H9 (cell line): ENCODE data around the gene FAT2. TPM values are rescaled to one million over a fixed set of nuclear protein-coding genes. Genes with fewer than 3 reads are reported as not detected.

Source experiments
- DNase-seq: peaks from one replicate; pipeline ENCODE4 v3.0.0-alpha.2; 2017
- H2AFZ ChIP-seq: one replicate; pipeline ENCODE4 v1.6.1; 2013; ENCODE audit warnings: mild to moderate bottlenecking, low read length, control low read depth, moderate library complexity
- H2AK5ac ChIP-seq: 2 replicates; pipeline ENCODE4 v1.6.1; 2013; ENCODE audit warnings: low read length, control low read depth, mixed read lengths; ENCODE audit not compliant: insufficient read length
- H2BK120ac ChIP-seq: one replicate; pipeline ENCODE4 v1.6.1; 2013; ENCODE audit warnings: low read depth, mild to moderate bottlenecking, low read length, control low read depth, inconsistent platforms; ENCODE audit not compliant: poor library complexity, severe bottlenecking
- H2BK12ac ChIP-seq: 2 replicates; pipeline ENCODE4 v1.6.1; 2013; ENCODE audit warnings: low read length, control low read depth, mixed read lengths, low read depth; ENCODE audit not compliant: insufficient read length
- H2BK15ac ChIP-seq: 2 replicates; pipeline ENCODE4 v1.6.1; 2013; ENCODE audit warnings: low read depth, low read length, control low read depth
- H2BK20ac ChIP-seq: one replicate; pipeline ENCODE4 v1.6.1; 2013; ENCODE audit warnings: low read depth, mild to moderate bottlenecking, low read length, control low read depth, inconsistent platforms; ENCODE audit not compliant: poor library complexity, severe bottlenecking
- H2BK5ac ChIP-seq: 2 replicates; pipeline ENCODE4 v1.6.1; 2013; ENCODE audit warnings: low read length, control low read depth, mixed read lengths; ENCODE audit not compliant: insufficient read length
- H3K14ac ChIP-seq: 2 replicates; pipeline ENCODE4 v1.6.1; 2013; ENCODE audit warnings: low read length, control low read depth; ENCODE audit not compliant: insufficient read depth
- H3K18ac ChIP-seq: 2 replicates; pipeline ENCODE4 v1.6.1; 2013; ENCODE audit warnings: low read depth, mild to moderate bottlenecking, mixed read lengths, low read length, control low read depth; ENCODE audit not compliant: insufficient read length
- H3K23ac ChIP-seq: 2 replicates; pipeline ENCODE4 v1.6.1; 2013; ENCODE audit warnings: low read length, control low read depth, mixed read lengths, low read depth; ENCODE audit not compliant: insufficient read length
- H3K23me2 ChIP-seq: 2 replicates; pipeline ENCODE4 v1.6.1; 2013; ENCODE audit warnings: low read depth, mild to moderate bottlenecking, mixed read lengths, low read length, control low read depth; ENCODE audit not compliant: insufficient read length, poor library complexity, severe bottlenecking
- H3K27ac ChIP-seq: 2 replicates; pipeline ENCODE4 v1.5.1; 2013; ENCODE audit warnings: low read length, control low read depth, mixed read lengths, low read depth; ENCODE audit not compliant: insufficient read length
- H3K27me3 ChIP-seq: 2 replicates; pipeline ENCODE4 v1.6.1; 2013; ENCODE audit warnings: low read length, control low read depth, inconsistent platforms; ENCODE audit not compliant: insufficient read depth
- H3K4ac ChIP-seq: 2 replicates; pipeline ENCODE4 v1.6.1; 2013; ENCODE audit warnings: low read depth, mild to moderate bottlenecking, control low read depth, inconsistent platforms, low read length, moderate library complexity
- H3K4me1 ChIP-seq: 2 replicates; pipeline ENCODE4 v1.6.1; 2013; ENCODE audit warnings: low read length, control low read depth, inconsistent platforms; ENCODE audit not compliant: insufficient read depth
- H3K4me2 ChIP-seq: 2 replicates; pipeline ENCODE4 v1.6.1; 2013; ENCODE audit warnings: low read length, control low read depth, mixed read lengths; ENCODE audit not compliant: insufficient read length, insufficient read depth
- H3K56ac ChIP-seq: 2 replicates; pipeline ENCODE4 v1.6.1; 2013; ENCODE audit warnings: low read depth, mild to moderate bottlenecking, mixed read lengths, low read length, control low read depth; ENCODE audit not compliant: insufficient read length
- H3K79me1 ChIP-seq: 2 replicates; pipeline ENCODE4 v1.6.1; 2013; ENCODE audit warnings: low read depth, mild to moderate bottlenecking, moderate library complexity, low read length, control low read depth, inconsistent platforms; ENCODE audit not compliant: insufficient read depth, poor library complexity, severe bottlenecking
- H3K79me2 ChIP-seq: 2 replicates; pipeline ENCODE4 v1.6.1; 2013; ENCODE audit warnings: low read length, control low read depth, inconsistent platforms; ENCODE audit not compliant: insufficient read depth
- H3K9ac ChIP-seq: 2 replicates; pipeline ENCODE4 v1.6.1; 2013; ENCODE audit warnings: low read length, control low read depth, mixed read lengths; ENCODE audit not compliant: insufficient read length; ENCODE audit errors: extremely low read depth
- H3K9me3 ChIP-seq: one replicate; pipeline ENCODE4 v1.6.1; 2013; ENCODE audit warnings: low read depth, low read length, inconsistent platforms; ENCODE audit not compliant: control insufficient read depth
- H3T11ph ChIP-seq: one replicate; pipeline ENCODE4 v1.6.1; 2013; ENCODE audit warnings: mild to moderate bottlenecking, low read length, control low read depth, inconsistent platforms
- H4K20me1 ChIP-seq: one replicate; pipeline ENCODE4 v1.6.1; 2013; ENCODE audit not compliant: control insufficient read depth, insufficient read length, insufficient read depth
- H4K5ac ChIP-seq: 2 replicates; pipeline ENCODE4 v1.6.1; 2013; ENCODE audit warnings: low read depth, mild to moderate bottlenecking, mixed read lengths, low read length, control low read depth; ENCODE audit not compliant: insufficient read length
- H4K8ac ChIP-seq: replicated peaks from 2 replicates; pipeline ENCODE4 v1.6.1; 2013; ENCODE audit warnings: low read length, control low read depth, mixed read lengths, low read depth; ENCODE audit not compliant: insufficient read length
- H4K91ac ChIP-seq: 2 replicates; pipeline ENCODE4 v1.6.1; 2013; ENCODE audit warnings: low read depth, mild to moderate bottlenecking, moderate library complexity, mixed read lengths, low read length, control low read depth; ENCODE audit not compliant: insufficient read length
- H3K27ac Mint-ChIP-seq, 3 experiments: 2 replicates in 2 of 3; 3 replicates in 1 of 3; pipeline ENCODE4 v1.8.0; 2020 to 2021; ENCODE audit warnings: mixed read lengths in 3 of 3, mild to moderate bottlenecking in 1 of 3, moderate library complexity in 1 of 3
- H3K27me3 Mint-ChIP-seq: 2 replicates; pipeline ENCODE4 v1.8.0; 2021; ENCODE audit warnings: low read depth, mild to moderate bottlenecking, moderate library complexity, mixed read lengths
- H3K36me3 Mint-ChIP-seq, 3 experiments: 2 replicates in 2 of 3; 3 replicates in 1 of 3; pipeline ENCODE4 v1.8.0; 2020 to 2021; ENCODE audit warnings: low read depth in 3 of 3, mixed read lengths in 3 of 3; ENCODE audit not compliant: insufficient read depth in 1 of 3
- H3K4me1 Mint-ChIP-seq, 2 experiments: 2 replicates each; pipeline ENCODE4 v1.8.0; 2020; ENCODE audit warnings: mixed read lengths in 2 of 2
- H3K4me3 Mint-ChIP-seq, 2 experiments: 2 replicates in 1 of 2; 3 replicates in 1 of 2; pipeline ENCODE4 v1.8.0; 2020 to 2021; ENCODE audit warnings: mild to moderate bottlenecking in 2 of 2, mixed read lengths in 2 of 2, moderate library complexity in 1 of 2
- H3K9me3 Mint-ChIP-seq, 2 experiments: 2 replicates in 1 of 2; 3 replicates in 1 of 2; pipeline ENCODE4 v1.8.0; 2020; ENCODE audit warnings: mild to moderate bottlenecking in 2 of 2, mixed read lengths in 2 of 2, moderate library complexity in 1 of 2
- WGBS: extraction: QIAGEN DNeasy Blood & Tissue Kit; methylation state at CpG from one replicate; pipeline ENCODE4 v1.1.7; 2013; ENCODE audit warnings: missing lambda C conversion rate, low lambda C conversion rate, mixed read lengths; ENCODE audit not compliant: insufficient read length; ENCODE audit errors: extremely low coverage; 5-methylcytosine and 5-hydroxymethylcytosine counted together
- total RNA-seq: library from RNA; stranded (reverse); gene quantifications from 2 replicates; pipeline ENCODE4 v1.2.1, GENCODE V29; 2021
- TF ChIP-seq, protein P1 (sequence below): fragments of 200-600 bp; sonication (generic); conservative IDR thresholded peaks from 3 replicates; pipeline ENCODE4 v1.8.0; 2021; ENCODE audit warnings: antibody characterized with exemption, mild to moderate bottlenecking

FAT2 gene
- total RNA-seq, 1 experiment from 2014 or later = 0.15 TPM

DNA sequence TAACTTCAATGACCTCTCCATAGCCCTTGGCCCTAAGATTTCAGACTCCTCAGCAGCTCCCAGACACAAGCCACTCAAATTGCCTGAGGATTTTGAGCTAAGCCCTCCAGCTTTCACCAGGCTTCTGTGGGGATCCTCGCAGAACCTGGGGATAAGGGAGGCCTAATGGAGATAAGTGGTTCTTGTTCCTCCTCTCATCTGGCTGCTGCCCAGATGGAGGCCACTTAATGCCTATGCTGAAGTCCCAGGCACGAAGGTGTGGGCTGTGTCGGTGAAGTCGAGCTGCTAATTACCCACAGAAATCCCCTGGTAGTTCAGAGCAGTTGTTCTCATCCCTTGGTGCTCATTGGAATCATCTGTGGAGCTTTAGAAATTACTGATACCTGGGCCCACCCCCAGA lies 10.3 kb upstream of the FAT2 start:
- H2AK5ac ChIP-seq = no peak overlapping the region
- no peaks in the 10 kb centered on the region for H3K27me3 ChIP-seq
- no peak overlapping the region for H2BK120ac ChIP-seq
- no peaks in the 10 kb centered on the region for H3K23me2 ChIP-seq
- H3K4me1 ChIP-seq = peaks cover 2% of the 10 kb centered on the region; the same call in 1 of the 2 replicates
- no peak for DNase-seq
- H4K8ac ChIP-seq = no peak overlapping the region
- no peak overlapping the region for H4K5ac ChIP-seq
- no peak overlapping the region for H3K4me2 ChIP-seq
- H3K79me1 ChIP-seq = no peaks in the 10 kb centered on the region
- H3K56ac ChIP-seq = no peak overlapping the region
- no peak overlapping the region for H3K4ac ChIP-seq
- H4K20me1 ChIP-seq = no peaks in the 10 kb centered on the region
- no peak overlapping the region for H2AFZ ChIP-seq
- no peak overlapping the region for H2BK5ac ChIP-seq
- H2BK20ac ChIP-seq = no peak overlapping the region
- no peaks in the 10 kb centered on the region for H3K9me3 ChIP-seq
- Mint-ChIP-seq H3K4me3 (no peak overlapping the region), H3K27me3 (peaks cover 16% of the 10 kb centered on the region), H3K4me1 (peaks cover 38 to 39% of the 10 kb centered on the region in 2 experiments), H3K36me3 (no peaks in the 10 kb centered on the region), H3K27ac (no peak overlapping the region), H3K9me3 (no peaks in the 10 kb centered on the region)
- no peaks in the 10 kb centered on the region for H3K79me2 ChIP-seq
- TF ChIP-seq, protein P1, sequence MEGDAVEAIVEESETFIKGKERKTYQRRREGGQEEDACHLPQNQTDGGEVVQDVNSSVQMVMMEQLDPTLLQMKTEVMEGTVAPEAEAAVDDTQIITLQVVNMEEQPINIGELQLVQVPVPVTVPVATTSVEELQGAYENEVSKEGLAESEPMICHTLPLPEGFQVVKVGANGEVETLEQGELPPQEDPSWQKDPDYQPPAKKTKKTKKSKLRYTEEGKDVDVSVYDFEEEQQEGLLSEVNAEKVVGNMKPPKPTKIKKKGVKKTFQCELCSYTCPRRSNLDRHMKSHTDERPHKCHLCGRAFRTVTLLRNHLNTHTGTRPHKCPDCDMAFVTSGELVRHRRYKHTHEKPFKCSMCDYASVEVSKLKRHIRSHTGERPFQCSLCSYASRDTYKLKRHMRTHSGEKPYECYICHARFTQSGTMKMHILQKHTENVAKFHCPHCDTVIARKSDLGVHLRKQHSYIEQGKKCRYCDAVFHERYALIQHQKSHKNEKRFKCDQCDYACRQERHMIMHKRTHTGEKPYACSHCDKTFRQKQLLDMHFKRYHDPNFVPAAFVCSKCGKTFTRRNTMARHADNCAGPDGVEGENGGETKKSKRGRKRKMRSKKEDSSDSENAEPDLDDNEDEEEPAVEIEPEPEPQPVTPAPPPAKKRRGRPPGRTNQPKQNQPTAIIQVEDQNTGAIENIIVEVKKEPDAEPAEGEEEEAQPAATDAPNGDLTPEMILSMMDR = no peak
- no peak overlapping the region for H2BK12ac ChIP-seq
- H4K91ac ChIP-seq = no peak overlapping the region
- no peak overlapping the region for H3K9ac ChIP-seq
- no peak overlapping the region for H3K18ac ChIP-seq
- no peak overlapping the region for H2BK15ac ChIP-seq
- H3T11ph ChIP-seq = no peak overlapping the region
- no peak overlapping the region for H3K23ac ChIP-seq
- no peak overlapping the region for H3K27ac ChIP-seq
- WGBS = no CpG with 5 or more reads among the region's 4 CpGs
- H3K14ac ChIP-seq = no peak overlapping the region
